Measurements from ENCODE around the gene ETNK1. TPM values are rescaled to one million over a fixed set of nuclear protein-coding genes. Genes with fewer than 3 reads are reported as not detected.
A peak's percentile ranks its signal among the peaks of the same experiment; 100 is the strongest.
"Not testable (repeated sequence)": the region's sequence is repeated elsewhere in the genome, so short reads cannot be mapped to it uniquely, and the experiment has no call there.

Gene ETNK1, protein sequence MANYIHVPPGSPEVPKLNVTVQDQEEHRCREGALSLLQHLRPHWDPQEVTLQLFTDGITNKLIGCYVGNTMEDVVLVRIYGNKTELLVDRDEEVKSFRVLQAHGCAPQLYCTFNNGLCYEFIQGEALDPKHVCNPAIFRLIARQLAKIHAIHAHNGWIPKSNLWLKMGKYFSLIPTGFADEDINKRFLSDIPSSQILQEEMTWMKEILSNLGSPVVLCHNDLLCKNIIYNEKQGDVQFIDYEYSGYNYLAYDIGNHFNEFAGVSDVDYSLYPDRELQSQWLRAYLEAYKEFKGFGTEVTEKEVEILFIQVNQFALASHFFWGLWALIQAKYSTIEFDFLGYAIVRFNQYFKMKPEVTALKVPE
- total RNA-seq = 17.0 TPM
- long read RNA-seq, full-length matches to known transcripts = 5 of 5 reads
- long read RNA-seq, partial matches to known transcripts = 0 of 5 reads
- long read RNA-seq, other reads (novel, unspliced or antisense) = 0 of 5 reads

DNA sequence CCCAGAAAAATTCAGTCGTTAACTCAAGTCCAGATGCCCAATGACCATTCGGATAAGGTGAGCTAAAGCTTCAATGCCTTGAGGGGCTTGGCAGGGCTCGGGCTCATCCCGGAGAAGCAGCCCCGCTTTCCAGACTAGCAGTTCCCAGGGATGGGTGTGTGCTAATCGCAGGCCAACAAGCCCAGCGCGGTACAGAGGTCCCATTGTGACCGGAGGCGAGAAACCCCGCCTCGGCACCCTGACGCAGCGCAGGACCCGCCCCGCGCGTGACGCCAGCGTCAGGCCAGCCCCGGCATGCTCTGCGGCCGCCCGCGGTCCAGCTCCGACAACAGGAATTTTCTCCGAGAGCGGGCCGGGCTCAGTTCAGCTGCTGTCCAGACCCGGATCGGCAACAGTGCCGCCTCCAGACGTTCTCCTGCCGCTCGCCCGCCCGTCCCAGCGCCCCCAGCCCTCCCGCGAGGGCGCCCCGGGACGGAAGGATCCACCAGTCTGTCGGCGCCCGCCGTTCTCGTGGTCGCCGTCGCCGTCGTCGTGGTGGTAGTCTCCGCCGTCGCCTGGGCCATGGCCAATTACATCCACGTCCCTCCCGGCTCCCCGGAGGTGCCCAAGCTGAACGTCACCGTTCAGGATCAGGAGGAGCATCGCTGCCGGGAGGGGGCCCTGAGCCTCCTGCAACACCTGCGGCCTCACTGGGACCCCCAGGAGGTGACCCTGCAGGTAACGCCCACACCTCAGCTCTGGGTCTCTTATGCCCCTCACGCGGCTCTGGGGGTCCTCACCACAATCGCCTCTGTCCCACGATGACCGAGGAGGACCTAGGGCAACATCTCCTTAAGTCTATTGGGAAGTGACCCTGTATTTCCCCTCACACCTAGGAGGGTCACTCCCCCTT lies at the start of gene ETNK1:
Gene ETNK1, plus strand, starts transcription at position 302 of the 892 bp plus-strand sequence. Its CDS starts 260 bp downstream, at position 562.
- DNase-seq (ENCODE audit: missing footprints) = peak; percentile 98
- ATAC-seq = peak; percentile 100
- intact Hi-C loops (cut with DNase I) = loop anchor here (1.0 kb wide), 1 partner anchor 81 kb away; the partner anchor contains the start of gene C2CD5

DNA sequence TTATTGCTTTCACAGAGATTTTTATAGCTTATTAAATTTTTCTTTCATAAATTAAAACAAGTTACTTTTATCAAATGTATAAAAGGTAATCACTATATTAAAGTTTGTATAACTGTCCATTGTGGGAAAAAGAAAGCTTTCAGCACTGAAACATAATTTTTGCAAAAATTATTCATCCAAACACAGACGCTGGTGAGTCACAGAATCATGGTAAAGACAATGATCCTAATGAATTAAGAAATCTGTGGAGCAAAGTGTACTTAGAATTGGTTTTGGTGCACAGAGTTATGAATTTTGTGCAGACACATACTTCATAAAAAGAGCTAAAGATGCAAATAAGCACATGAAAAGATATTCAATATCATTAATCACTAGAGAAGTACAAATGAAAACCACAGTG lies 48.9 kb upstream of the ETNK1 start:
- intact Hi-C loops (cut with DNase I) = no loop called here
- no peak for ATAC-seq
- DNase-seq (ENCODE audit: missing footprints) = no peak

DNA sequence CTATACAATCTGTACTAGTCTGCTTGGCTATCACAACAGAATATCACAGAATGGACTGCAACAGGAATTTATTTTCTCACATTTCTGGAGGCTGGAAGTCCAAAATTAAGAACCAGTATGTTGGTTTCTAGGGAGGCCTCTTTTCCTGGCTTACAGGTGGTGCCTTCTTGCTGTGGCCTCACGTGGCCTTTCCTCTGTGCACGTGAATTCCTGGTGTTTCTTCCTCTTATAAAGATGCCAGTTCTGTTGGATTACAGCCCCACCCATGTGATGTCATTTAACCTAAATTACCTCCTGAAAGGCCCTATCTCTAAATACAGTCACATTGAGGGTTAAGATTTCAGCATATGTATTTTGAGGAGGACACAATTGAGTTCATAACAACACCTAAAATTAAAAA lies 48.5 kb upstream of the ETNK1 start:
- intact Hi-C loops (cut with DNase I) = no loop called here
- no peak for DNase-seq (ENCODE audit: missing footprints)
- no peak for ATAC-seq

DNA sequence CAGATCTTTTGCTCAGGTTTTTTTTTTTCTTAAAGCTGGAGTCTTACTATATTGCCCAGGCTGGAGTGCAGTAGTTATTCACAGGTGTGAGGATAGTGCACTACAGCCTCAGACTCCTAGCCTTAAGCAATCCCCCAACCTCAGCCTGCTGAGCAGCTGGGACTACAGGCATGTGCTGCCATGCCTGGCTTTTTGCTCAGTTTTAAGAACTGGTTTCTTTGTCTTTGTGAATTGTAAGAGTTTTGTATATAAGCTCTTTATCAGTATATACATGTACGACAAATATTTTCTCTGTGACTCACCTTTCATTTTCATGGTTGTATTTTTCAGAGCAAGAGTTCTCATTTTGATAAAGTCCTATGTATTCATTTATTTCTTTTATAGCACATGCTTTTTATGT lies 47.3 kb upstream of the ETNK1 start:
- intact Hi-C loops (cut with DNase I) = no loop called here
- DNase-seq (ENCODE audit: missing footprints) = no peak
- ATAC-seq = no peak

DNA sequence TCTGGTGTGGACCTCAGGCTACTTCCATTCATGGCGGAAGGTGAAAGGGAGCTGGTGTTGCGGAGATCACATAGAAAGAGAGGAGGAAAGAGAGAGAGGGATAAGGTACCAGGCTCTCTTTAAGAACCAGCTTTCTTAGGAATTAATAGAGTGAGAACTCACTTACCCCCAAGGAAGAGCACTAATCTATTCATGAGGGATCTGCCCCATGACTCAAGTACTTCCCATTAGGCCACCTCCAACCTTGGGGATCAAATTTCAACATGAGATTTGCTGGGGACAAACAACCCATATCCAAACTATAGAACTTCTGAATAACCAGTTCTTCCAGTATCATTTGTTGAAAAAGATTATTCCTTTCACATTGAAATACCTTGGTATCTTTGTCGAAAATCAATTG lies 46.6 kb upstream of the ETNK1 start:
- intact Hi-C loops (cut with DNase I) = no loop called here
- DNase-seq (ENCODE audit: missing footprints) = no peak
- no peak for ATAC-seq

DNA sequence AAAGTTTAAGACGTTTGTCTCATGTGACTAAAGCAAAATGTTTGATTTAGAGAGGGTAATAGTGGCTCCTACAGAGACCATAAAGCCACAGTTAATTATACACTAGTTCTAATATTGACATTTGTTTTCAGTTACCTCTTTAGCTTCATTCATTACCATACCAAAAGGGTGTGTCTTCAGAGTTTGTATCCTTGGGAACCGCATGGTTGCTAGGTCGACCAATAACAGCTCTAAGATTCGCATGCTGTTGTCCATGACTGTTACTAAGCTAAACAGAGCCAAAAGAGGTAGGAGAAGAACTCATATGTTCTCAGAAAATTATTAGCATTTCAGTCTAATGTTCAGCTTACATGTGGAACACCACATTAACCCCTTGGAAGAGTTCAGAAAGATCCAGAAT lies 36.2 kb upstream of the ETNK1 start:
- ATAC-seq = no peak
- no peak for DNase-seq (ENCODE audit: missing footprints)
- intact Hi-C loops (cut with DNase I) = no loop called here

DNA sequence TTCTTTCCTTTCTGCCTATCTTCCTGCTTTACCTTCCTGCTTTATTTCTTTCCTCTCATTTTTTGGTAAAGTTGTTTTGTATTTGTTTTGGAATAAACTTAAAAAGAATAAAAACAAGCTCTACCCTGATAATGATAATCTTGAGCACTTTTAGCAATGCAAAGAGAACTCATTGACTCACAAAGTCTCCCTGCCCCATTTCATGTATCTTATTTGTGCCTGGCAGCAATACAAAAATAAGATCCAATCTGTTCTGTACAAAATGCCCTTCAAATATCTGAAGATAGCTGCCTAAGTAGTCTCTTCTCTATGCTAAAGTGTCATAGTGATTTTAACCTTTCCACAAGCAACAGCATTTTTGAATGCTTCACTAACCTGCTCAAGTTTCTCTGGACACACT lies 31.1 kb upstream of the ETNK1 start:
- DNase-seq (ENCODE audit: missing footprints) = no peak
- no peak for ATAC-seq
- intact Hi-C loops (cut with DNase I) = no loop called here

DNA sequence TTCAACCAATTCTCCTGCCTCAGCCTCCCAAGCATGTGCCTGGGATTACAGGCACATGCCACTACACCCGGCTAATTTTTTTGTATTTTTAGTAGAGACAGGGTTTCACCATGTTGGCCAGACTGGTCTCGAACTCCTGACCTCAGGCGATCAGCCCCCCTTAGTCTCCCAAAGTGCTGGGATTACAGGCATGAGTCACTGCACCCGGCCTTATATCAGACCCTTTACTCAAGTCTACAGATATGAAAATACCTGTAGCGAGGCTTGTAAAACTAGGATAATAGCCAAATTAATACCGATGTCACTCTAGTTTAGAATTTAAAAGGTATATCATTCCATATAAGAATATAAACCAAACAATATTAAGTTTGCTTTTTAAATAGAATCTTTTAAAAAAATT lies 27.4 kb upstream of the ETNK1 start:
- intact Hi-C loops (cut with DNase I); DNase-seq (ENCODE audit: missing footprints); ATAC-seq: not testable (repeated sequence)

DNA sequence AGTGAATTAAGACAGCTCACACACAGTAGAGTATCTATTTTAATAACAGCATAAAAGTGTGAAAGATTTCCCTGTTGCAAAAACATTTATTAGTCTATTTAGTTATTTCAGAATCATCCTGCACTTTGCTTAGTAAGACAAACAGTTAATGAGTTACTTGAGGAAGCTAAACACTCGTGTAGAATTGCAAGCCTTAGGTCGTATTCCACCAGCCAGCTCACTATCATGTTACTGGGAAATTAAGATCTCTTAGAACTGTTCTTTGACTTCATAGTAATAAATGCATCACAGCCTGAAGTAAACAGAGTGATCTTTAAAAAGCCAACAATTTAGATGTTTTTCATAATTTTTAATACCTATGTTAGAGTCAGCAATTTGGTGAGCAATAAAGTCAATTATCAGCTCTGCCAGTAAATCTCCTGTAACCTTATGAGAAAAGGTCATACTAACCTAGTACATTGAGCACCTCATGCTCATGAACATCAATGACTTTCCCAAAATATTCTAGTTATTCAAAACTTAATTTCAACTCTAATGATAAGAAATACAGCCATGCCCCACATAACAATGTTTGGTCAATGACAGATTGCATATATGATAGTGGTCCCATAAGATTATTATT lies 26.7 kb upstream of the ETNK1 start:
- DNase-seq (ENCODE audit: missing footprints) (no peak), ATAC-seq (no peak)
- intact Hi-C loops (cut with DNase I) = no loop called here

DNA sequence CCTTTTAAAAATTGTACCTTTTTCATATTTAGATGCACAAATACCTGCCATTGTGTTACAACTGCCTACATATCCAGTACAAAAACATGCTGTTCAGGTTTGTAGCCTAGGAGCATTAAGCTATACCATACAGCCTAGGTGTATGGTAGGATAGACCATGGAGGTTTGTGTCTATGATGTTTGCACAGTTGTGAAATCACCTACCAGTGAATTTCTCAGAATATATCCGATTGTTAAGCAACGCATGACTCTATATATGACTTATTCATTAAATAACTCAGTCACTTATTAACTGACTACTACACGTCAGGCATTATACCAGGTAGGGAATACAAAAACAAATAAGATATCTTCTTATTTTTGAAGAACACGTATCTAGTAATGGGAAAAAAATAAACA lies 26.2 kb upstream of the ETNK1 start:
- intact Hi-C loops (cut with DNase I) = no loop called here
- ATAC-seq (no peak), DNase-seq (ENCODE audit: missing footprints) (no peak)

DNA sequence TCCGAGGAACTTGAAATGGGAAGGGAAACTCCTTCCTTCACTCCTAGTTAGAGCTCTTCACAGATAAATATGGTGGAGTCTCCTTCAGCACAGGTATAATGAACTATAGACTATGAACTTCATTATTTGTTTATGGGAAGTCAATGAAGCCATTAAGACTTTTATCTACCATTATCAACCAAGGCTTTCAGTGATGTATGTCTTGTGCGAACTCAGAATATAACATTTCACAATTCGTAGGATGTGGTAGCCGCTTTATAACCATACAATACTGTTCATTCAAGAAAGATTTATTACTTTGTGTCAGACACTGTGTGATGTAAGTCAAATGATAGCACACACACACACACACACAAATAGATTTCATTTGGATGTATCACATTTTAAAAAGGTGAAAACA lies 24.8 kb upstream of the ETNK1 start:
- DNase-seq (ENCODE audit: missing footprints) = no peak
- no peak for ATAC-seq
- intact Hi-C loops (cut with DNase I) = no loop called here

DNA sequence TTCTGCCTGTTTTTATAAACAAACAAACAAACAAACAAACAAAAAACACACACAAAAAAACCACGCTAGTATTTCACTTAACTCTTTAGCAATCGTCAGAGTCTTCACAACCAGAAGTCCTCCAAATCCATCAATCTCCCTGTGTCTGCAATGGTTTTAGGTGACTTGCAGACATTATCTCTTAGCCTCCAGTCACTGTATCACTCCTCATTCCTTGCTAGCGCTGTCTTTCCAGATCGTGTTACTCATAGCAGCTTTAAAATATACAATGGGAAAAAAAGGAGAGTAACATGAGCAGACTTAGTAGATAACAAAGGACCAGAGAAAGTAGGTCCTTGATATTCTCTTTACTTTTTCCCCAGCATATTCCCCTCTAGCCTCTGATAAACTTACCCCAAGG lies 15.5 kb upstream of the ETNK1 start:
- intact Hi-C loops (cut with DNase I) = no loop called here
- no peak for DNase-seq (ENCODE audit: missing footprints)
- ATAC-seq = no peak

DNA sequence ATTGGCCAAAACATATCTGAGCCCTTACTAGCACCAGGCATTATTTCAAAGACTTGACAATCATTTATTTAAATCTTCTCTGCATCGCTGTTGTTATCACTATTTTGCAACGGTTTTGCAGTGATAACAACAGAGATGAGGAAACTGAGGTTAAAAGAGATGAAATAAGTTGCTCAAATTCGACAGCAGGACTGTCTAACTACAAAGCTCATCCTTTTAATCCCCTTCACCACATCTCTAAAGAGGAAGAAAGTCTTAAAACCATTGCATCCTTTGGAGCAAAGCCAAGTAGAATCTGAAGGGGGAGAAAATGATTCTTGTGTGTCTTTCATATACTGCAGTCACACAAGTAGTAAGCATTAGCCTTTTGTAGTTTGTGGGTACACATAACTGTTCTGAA lies 14.8 kb upstream of the ETNK1 start:
- intact Hi-C loops (cut with DNase I) = no loop called here
- no peak for DNase-seq (ENCODE audit: missing footprints)

DNA sequence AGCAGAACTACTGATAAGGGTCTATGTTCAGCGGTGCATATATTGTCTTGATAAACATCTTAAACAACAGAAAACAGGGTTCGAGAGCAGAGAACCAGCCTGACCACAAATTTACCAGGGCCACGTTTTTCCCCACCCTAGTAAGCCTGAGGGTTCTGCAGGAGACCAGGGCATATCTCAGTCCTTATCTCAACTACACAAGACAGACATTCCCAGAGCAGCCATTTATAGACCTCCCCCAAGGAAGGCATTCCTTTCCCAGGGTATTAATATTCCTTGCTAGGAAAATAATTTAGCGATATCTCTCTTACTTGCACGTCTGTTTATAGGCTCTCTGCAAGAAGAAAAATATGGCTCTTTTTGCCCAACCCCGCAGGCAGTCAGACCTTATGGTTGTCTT lies 12.1 kb upstream of the ETNK1 start:
- intact Hi-C loops (cut with DNase I); ATAC-seq; DNase-seq (ENCODE audit: missing footprints): not testable (repeated sequence)

More for the DNA sequence above, 14.8 kb upstream of the ETNK1 start:
- ATAC-seq = no peak

DNA sequence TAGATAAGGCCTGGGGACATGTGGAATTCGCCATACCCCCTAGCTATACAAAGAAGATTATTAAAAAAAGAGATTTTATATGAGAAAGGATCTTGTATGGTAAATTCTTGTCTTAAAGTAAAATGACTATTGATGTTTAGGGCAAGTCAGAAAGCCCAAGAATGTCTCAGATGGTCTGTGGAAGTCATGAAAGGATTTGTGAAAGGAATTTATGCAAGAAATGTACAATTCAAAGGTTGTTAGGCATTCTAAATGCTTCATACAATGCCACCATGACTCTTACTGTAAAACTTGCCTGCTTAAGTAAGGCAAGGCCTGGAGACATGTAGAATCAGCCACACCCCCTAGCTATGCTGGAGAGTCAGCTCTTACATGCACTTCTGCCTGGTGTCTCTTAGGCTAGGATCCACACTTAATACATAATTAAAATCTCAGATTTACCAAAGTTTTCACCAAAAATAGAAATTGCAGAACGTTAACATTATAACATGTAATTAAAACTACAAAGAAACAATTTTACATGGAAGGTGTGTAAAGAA lies 8.9 kb upstream of the ETNK1 start:
- intact Hi-C loops (cut with DNase I) = no loop called here
- DNase-seq (ENCODE audit: missing footprints) (no peak), ATAC-seq (no peak)

DNA sequence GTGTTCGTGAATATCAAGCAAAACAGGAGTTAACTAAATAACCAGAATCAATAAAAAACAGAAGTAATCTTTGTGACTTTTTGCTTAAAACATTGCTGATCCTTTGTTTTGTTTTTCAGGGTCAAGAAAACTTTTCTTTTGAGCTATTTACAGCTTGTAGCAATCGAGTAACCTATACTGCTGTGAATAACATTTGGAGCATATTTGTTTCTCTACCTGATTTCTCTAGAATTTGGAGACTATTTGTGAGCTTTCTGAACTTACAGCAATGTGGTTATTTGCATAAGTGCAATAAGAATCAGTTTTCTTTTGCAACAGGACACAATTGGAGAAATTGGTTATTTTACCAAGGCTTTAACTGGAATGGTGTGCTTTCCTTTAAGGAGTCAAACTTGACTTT lies 7.3 kb upstream of the ETNK1 start:
- ATAC-seq = no peak
- intact Hi-C loops (cut with DNase I) = no loop called here
- DNase-seq (ENCODE audit: missing footprints) = no peak

DNA sequence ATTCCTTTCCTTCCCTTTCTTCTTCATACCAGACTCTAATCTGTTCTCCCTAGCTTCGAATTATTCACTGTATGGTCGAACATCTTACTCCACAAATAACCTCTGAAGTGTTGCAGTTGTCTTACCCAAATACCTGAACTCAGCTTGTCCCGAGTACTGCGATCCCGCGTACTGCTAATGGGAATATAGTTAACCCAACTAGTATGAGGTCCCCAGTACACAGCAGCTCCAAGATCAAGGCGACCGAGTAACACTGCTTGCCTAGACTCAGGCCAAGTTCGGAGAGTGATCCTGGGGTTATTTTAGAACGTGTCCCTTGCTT lies 462 bp upstream of the ETNK1 start:
- ATAC-seq (peak; percentile 54), DNase-seq (ENCODE audit: missing footprints) (no peak)
- intact Hi-C loops (cut with DNase I) = no loop called here

DNA sequence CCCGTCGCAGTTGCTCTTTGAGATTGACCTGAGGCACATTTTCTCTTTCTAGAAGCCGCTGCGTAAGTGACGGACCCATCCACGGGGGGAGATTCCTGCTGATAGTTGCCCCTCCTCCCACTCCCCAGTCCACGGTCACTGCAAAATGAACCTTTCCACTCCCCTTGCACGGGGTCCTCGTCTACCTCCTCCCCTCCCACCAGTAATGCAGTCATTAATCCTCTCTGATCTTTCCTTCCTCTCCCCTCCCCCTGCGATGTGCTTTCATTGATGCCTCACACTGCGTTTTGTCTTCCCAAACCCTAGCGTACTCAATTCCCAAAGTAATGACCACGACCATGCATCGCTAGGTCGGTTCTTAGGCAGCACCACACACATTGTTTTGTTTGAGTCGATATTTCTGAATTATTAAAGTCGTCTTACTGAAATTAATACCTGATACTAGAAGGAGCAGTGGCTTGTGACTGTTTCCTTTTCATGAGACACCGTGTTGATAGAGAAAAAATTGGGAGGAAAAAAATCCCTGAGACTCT lies 857 bp downstream of the ETNK1 start:
- DNase-seq (ENCODE audit: missing footprints) = no peak

DNA sequence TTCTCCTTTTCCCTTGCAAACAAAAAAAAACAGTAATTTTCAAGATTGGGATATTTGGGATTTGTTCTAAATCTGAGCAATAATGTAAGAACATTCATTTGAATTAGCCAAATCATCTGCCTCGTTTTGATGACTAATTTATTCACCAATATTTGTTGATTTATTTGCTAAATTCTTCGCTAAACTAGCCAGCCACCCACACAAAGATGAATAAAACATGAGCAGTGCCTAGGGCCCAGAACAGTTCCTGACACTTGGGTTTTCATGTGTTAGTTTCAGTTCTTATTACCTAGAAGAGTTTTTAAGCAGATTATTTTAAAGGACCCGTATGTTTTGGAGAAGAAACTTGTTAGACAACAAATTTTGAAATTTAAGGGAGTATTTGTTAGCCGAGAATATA lies 1.4 kb downstream of the ETNK1 start:
- no peak for ATAC-seq
- DNase-seq (ENCODE audit: missing footprints) = no peak
- intact Hi-C loops (cut with DNase I) = no loop called here

More for the DNA sequence above, 857 bp downstream of the ETNK1 start:
- intact Hi-C loops (cut with DNase I) = loop anchor here (1.0 kb wide), 1 partner anchor 82 kb away; the partner anchor contains the start of gene C2CD5
- peak; percentile 5 for ATAC-seq

All from Right ventricle myocardium inferior (tissue), 1 donor.